IPS-11a (cell line): ENCODE data around the gene TMEM89.

ENCODE experiments used
- H3K4me3 ChIP-seq: one replicate; pipeline ENCODE4 v1.5.1; 2013; ENCODE audit warnings: low read depth, low read length, control low read depth

TMEM89 gene

GRCh38 chr3:48642605-48643004 is 21.0 kb upstream of the TMEM89 start:
- no peak overlapping the region for H3K4me3 ChIP-seq

DNA sequence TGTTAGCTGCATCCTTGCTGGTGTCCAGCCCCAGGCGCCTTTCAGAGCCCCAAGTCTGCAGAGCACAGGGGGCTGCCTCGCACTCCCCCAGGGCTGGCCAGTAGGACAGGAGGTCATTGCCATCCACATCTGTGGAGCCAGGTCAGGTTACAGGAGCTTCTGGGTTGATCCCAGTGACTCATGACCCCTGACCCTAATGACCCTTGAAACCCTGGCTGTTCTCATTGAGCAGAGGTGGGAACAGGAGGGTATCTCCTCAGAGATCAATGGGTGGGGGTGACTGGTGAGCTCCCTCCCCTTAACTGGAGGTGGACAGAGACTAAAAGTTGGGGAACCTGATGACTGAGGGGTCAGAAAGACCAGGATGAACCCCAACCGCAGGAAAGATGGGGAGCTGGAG is 19.8 kb upstream of the TMEM89 start:
- no peak overlapping the region for H3K4me3 ChIP-seq

DNA sequence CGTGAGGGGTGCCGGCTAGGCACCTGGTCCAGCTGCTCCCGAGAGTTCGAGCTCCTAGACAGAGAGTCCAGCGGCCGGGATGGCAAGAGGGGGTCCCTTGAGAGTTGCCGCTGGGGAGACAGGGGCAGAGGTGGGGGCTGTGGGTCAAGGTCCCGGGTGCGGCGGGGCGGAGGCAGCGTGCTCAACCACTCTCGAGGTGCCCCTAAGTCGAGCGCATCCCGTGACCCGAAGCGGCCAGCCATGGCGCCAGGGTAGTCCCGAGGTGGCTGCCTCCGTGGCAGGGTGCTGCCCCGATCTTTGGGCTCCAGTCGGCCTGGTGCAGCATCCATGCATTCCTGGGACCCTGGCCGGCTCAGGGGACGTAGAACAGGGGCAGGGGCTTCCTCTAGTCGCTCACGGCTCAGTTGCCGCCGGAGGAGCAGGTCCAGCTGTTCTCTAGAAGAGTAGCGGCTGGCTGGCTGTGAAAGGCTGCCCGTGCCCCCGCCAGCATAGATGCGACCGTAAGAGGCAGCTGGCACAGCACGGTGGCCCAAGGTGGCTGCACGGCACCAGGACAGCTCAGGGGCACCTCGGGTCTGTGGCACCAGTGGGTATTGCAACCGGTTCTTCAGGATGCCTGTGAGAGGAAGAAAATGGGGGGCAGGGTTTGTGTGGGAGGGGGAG is 18.5 kb upstream of the TMEM89 start:
- no peak overlapping the region for H3K4me3 ChIP-seq

GRCh38 chr3:48637305-48637704 is 15.7 kb upstream of the TMEM89 start:
- no peak overlapping the region for H3K4me3 ChIP-seq

DNA sequence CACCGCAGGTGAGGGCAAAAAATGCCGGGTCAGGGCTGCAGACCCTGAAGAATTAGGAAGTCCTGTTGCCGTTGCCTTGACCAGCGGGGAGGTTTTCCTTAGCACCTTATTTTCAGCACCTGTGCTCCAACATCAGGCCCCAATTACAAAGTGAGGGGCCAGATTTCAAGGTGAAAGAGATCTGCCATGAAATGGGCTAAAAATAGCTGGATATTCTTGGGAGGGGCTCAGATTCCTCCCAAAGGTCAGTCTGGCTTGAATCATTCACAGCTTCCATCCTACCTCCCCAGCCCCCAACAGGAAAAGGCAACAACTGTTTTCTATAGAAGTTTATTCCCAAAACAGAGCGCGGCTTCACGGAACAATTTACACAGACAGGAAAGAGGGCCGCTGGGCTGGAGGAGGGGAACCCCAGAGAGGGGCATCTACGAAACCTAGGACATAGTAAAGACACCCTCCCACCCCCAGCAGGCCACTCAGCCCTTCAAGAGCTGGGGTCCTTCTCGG is 14.6 kb upstream of the TMEM89 start:
- H3K4me3 ChIP-seq = peak overlapping the region; percentile 79

- H3K4me3 ChIP-seq = peak within 1 kb of the TSS; percentile 79
These were observed 13.9 kb upstream of the TMEM89 start, which contains the start of gene SLC26A6 for GRCh38 chr3:48635222-48636021. Gene SLC26A6 (minus strand): TSS chr3:48635461. CDS start chr3:48635393, 68 bp downstream.

GRCh38 chr3:48634661-48635221 is 13.2 kb upstream of the TMEM89 start:
- peak overlapping the region; percentile 79 for H3K4me3 ChIP-seq

DNA sequence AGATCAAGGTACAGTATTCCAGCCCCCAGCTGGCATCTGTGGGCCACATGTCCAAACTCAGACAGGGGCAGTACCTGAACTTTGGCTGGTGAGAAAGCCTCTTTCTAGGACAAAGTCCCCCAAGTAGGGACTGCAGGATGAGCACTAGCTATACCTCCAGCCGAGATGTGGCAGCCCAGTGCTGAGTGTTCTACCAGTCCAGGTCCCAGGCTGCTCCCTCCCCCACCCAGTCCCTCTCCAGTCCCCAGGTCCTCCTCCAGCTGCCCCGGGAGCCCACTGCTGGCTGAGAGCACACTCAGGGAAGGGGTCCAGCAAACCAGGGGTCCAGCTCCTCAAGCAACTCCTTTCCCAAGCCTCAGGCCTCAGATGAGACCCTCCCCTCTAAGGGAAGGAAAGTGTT is 12.2 kb upstream of the TMEM89 start:
- H3K4me3 ChIP-seq = no peak overlapping the region

DNA sequence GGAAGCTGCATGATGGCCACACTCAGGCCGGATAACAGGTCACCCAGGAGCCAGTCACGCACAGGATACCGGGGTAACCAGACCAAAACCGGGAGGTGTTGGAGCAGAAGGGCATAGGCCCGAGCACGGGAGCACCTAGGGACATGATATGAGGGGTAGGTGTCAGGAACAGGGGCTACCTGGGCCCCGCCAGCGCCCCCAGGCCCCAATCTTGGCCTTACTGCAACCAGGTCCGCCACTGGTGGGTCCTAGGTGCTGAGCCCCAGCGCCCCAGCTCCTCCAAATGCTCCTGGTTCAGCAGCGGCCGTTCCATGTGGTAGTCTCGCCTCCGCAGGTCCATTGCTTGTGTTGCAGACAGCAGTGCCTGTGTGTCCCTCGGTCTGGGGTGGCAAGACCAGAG is 11.7 kb upstream of the TMEM89 start:
- H3K4me3 ChIP-seq = no peak overlapping the region

DNA sequence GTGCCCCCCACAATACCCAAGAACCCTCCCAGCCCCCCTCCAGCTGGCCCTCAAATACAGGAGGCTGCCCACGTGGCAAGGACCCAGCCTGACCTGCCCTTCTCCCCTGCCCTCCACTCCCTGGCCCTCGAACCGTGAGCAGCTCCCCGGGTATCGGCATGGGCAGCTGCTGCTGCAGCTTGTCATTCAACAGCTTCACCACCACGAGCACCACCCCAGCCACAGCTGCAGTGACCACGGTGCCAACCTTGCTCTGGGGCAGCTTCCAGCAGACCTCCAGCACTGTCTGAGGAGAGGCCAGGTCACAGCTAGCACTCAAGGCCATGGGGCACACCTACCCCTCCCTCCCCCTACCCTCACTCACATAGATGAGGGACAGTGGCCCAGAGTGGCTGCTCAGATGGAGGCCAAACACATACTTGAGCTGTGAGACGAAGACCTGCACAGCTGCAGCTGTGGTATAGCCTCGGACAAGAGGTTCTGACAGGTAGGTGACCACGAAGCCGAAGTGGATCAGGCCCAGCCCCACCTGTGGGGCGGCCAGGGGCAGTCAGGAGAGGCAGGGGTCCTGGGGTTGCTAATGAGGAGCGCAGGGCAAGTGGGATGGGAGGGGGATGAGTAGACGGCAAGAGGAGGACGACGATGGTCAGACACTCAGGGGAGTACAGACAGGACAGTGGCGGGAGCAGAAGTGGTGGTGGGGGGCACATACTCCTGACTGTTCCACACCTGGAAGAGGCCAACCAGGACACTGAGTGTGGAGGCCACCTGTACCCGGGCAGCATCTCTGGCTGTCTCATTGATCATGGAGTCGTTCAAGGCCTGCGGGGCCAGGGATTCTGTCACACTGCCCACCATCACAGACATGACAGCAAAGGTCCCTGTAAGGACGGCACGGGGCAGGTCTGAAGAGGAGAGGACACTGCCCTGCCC is 10.2 kb upstream of the TMEM89 start:
- no peak overlapping the region for H3K4me3 ChIP-seq

- no peak overlapping the region for H3K4me3 ChIP-seq
These were observed 9.3 kb upstream of the TMEM89 start for GRCh38 chr3:48630833-48631232.

DNA sequence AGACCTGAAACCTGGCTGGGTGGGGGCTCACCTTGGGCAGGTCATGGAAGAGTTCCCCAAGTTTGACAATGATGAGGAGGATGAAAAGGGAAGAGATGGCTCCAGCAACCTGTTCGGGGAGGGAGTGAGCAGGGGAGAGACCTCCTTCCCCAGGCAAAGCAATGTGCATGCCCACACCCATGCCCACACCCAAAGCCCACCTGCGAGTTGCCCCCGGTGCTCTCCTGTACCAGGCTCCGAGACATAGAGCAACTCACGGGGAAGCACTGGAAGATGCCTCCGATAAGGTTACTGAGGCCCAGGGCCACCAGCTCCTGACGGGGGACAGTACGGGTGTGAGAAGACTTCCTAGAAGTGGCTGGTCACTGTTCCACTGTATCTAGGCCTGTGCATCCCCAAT is 8.8 kb upstream of the TMEM89 start:
- H3K4me3 ChIP-seq = no peak overlapping the region

DNA sequence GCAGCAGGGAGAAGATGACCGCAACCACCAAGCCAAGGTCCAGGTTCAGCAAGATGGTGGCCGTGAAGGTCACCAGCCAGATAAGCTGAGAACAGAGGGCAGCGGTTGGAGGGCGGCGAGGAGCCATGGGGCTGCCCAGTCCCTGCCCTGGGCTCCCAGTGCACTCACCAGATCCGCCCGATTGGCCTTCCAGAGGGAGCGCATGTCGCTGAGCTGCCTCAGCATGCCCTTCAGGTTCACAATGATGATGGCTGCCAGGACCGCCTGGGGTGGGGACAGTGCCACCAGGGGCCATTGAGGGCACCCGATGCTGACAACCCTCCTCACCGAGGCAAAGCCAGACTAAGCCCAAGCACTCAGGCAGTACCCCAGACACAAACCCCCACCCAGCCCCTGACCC is 8.3 kb upstream of the TMEM89 start:
- H3K4me3 ChIP-seq = no peak overlapping the region

DNA sequence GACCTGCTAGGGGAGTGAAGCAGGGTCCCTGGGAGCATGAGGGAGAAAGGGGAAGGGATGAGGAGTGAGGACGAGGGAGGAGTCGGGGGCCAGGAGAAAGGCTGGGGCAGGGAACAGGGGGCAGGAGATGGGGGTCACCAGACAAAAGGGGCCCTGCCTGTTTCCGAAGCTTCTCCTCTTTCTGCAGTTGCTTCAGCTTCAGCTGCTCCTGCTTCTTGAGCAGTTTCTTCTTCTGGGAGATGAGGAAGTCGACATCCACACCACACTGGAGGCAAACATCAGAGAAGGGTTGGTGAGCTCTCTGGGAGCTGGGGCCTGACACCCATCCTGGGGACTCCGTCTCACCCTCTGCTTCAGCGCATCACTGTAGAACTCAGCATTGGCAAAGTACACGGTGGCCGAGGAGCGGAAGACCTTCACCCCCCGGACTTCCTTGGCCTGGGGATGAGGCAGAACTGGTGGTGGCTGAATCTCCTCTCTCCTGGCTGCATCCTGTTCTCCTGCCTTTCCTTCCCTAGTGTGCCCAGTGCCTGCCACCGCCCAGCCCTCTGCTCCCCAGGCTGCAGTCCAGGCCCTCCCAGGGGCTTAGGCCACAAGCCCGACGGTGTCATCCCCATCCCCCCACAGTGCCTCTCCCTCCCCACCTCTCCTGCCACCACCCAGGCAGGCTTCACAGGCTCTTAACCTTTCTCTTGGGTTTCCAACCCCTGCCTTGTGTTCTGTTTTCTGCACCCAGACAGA is 6.9 kb upstream of the TMEM89 start:
- no peak overlapping the region for H3K4me3 ChIP-seq

GRCh38 chr3:48625600-48625999 is 4.0 kb upstream of the TMEM89 start:
- H3K4me3 ChIP-seq = no peak overlapping the region

DNA sequence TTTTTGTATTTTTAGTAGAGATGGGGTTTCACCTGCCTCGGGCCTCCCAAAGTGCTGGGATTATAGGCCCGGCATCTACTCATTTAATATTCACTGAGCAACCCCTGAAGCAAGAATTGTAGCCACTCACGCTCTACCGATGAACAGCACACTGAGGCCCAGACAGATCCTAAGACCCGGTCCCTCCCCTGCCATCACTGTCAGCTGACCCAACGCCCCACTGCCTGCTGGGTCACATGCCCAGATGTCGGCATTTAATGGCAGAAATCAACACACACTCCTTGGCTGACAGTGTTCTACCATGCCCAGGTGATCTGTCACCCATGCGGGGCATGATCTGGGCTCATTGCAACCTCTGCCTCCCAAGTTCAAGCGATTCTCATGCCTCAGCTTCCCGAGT is 3.2 kb upstream of the TMEM89 start:
- H3K4me3 ChIP-seq = no peak overlapping the region

DNA sequence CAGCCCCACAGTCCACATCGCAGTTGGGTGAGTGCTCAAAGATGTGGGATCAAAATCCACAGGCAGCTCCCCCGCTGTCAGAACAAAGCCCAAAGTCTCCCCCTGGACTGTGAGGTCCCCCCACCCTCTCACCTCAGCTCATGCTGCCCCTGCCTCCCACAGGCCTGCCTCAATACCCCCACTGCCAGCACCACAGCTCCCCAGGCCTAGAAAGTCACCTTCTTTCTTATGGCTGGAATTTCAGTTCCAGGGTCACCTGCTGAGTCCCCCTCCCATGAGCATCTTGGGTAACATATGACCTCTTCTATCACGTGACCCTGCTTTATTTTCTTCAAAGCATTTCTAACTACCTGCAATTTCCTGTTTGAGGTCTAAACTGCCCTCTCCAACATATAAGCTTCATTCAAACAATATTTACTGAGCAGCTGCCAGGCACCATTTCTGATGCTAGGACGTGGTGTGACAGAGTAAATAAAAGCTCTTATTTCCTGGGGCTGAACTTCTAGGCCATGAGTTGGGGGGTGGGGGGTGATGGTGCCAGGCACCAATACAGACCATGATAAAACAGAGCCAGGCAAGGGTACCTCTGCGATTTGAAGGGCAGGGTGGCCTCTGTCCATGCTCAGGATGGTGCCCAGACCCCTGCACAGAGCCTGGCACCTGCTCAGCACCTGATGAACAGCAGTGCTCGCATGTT is 2.4 kb upstream of the TMEM89 start:
- H3K4me3 ChIP-seq = no peak overlapping the region

DNA sequence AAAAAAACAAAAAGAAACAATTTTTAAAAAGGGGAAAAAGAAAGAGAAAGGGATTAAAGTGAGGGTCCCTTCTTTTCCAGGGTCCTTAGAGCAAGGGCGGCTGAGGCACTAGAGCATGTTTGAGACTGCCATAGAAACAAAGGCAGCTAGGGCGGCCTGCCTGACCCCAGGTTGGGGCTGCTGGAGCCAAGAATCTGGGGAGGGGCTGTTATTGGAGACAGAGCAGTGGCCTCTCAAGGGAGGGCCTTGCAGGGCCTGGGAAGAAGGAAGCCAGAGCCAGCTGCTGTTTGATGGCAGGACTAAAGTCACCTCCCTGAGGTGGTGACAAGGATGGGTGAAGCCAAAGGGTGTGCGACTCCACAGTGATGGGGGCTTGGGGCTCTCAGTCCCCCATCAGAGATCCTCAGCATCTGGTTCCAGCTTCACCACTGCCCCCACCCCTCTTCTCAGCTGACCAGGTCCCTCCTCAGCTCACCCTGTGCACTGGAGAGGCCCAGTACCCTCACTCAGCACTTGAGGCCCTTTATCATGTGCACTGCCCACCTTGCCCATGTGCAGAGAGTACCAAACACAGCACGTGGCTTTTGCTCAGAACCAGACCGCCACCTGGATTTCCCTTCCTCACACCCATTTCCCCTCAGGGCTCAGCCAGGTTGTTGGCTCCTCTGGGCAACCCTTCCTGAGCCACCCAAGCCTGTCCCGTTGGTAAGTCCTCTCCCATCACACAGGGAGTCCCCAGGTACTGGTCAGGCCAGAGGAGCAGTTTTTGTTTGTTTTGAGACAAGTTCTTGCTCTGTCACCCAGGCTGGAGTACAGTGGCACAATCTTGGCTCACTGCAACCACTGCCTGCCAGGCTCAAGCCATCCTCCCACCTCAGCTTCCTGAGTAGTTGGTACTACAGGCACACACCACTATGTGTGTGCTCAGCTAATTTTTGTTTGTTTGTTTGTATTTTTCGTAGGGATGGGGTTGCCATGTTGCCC is 1.7 kb downstream of the TMEM89 start:
- H3K4me3 ChIP-seq = no peak overlapping the region
